Fibroblast of lung (primary cell): ENCODE measurements around the gene OR6K6. TPM values are rescaled to one million over a fixed set of nuclear protein-coding genes. Genes with fewer than 3 reads are reported as not detected.

Source experiments
- DNase-seq, 2 donors: peaks; one replicate each; pipeline versions ENCODE4 v3.0.0 to v3.0.0-alpha.2; 2010; ENCODE audit warnings: low read depth in 2 of 2
- H2AFZ ChIP-seq: 2 replicates; pipeline ENCODE4 v1.5.1; 2012; ENCODE audit warnings: low read length, control low read depth, inconsistent platforms
- H3K27ac ChIP-seq: 2 replicates; pipeline ENCODE4 v1.5.1; 2011; ENCODE audit warnings: low read length, control low read depth; ENCODE audit not compliant: insufficient read depth
- H3K27me3 ChIP-seq: 2 replicates; pipeline ENCODE4 v1.5.1; 2011; ENCODE audit warnings: mild to moderate bottlenecking, low read length; ENCODE audit not compliant: control insufficient read depth, insufficient read depth
- H3K36me3 ChIP-seq: 2 replicates; pipeline ENCODE4 v1.5.1; 2011; ENCODE audit warnings: low read length; ENCODE audit not compliant: control insufficient read depth, insufficient read depth
- H3K4me1 ChIP-seq: 2 replicates; pipeline ENCODE4 v1.5.1; 2011; ENCODE audit warnings: low read length; ENCODE audit not compliant: control insufficient read depth, insufficient read depth; ENCODE audit errors: extremely low read depth
- H3K4me2 ChIP-seq: 2 replicates; pipeline ENCODE4 v1.5.1; 2011; ENCODE audit warnings: low read length, control low read depth; ENCODE audit not compliant: insufficient read depth; ENCODE audit errors: extremely low read depth
- H3K4me3 ChIP-seq, 4 experiments: fragments of 200-600 bp in 1 of 4; sonication (generic) in 1 of 4; replicated peaks in 1 of 4; 2 replicates each; pipeline ENCODE4 v1.5.1; 2011 to 2016; ENCODE audit warnings: low read length in 4 of 4, low read depth in 3 of 4, mild to moderate bottlenecking in 3 of 4, control low read depth in 2 of 4, inconsistent platforms in 1 of 4, mixed read lengths in 1 of 4; ENCODE audit not compliant: insufficient read depth in 1 of 4; ENCODE audit errors: control extremely low read depth in 1 of 4
- H3K79me2 ChIP-seq: 2 replicates; pipeline ENCODE4 v1.5.1; 2012; ENCODE audit warnings: mild to moderate bottlenecking, low read length, inconsistent platforms; ENCODE audit not compliant: control insufficient read depth, insufficient read depth
- H3K9ac ChIP-seq: 2 replicates; pipeline ENCODE4 v1.5.1; 2011; ENCODE audit warnings: mild to moderate bottlenecking, low read length, control low read depth; ENCODE audit not compliant: insufficient read depth
- H3K9me3 ChIP-seq: 2 replicates; pipeline ENCODE4 v1.5.1; 2012; ENCODE audit warnings: low read depth, low read length; ENCODE audit not compliant: control insufficient read depth, insufficient read depth
- H4K20me1 ChIP-seq: 2 replicates; pipeline ENCODE4 v1.5.1; 2011; ENCODE audit warnings: low read length; ENCODE audit not compliant: control insufficient read depth, insufficient read depth; ENCODE audit errors: extremely low read depth
- EZH2 ChIP-seq: IDR thresholded peaks from 2 replicates; pipeline ENCODE4 v1.5.1; 2012; ENCODE audit warnings: low read length, control low read depth, mild to moderate bottlenecking; ENCODE audit errors: missing control alignments
- polyA plus RNA-seq, 2 donors: library from polyadenylated mRNA; depleted of rRNA in 1 of 2; stranded (reverse) in 1 of 2; unstranded in 1 of 2; fragments of >200 nt; gene quantifications; 2 replicates each; pipeline ENCODE4 v1.2.1, GENCODE V29; 2011 to 2012; ENCODE audit warnings: missing spikeins in 1 of 2
- total RNA-seq: library from RNA; depleted of rRNA; stranded (reverse); fragments of >200 nt; gene quantifications from 2 replicates; pipeline ENCODE4 v1.2.1, GENCODE V29; 2014
- TF ChIP-seq, protein P1 (sequence below), 2 donors: IDR thresholded peaks in 1 of 2; conservative IDR thresholded peaks in 1 of 2; 1 replicate in 1 of 2; 2 replicates in 1 of 2; pipeline ENCODE4 v1.5.1; 2011 to 2012; ENCODE audit warnings: low read length in 2 of 2, control low read depth in 1 of 2, inconsistent platforms in 1 of 2, low read depth in 1 of 2, mild to moderate bottlenecking in 1 of 2

Gene OR6K6
- total and polyA plus RNA-seq, 2 donors (not counting 1 experiment from before 2014, with no cell fraction given): not detected

DNA sequence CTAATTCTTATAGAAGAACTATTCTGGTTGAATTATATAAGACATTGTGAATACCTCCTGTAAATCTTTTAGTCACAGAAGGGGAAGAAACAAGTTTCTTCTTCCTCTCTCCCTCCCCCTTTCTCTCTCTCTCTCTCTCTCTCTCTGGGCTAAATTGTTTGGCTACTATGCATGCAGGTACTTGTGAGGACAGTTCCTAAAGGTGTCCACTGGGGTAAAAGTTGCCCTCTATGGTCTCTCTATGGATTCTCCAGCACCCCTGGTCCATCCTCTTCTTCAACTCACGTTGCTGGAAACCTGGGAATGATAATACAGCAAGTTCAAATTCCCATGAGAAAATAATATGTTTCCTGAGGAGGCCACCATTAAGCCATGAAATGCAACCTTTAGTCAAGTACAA is 39.8 kb upstream of the OR6K6 start:
- H3K4me1 ChIP-seq: no peaks in the 10 kb centered on the region

DNA sequence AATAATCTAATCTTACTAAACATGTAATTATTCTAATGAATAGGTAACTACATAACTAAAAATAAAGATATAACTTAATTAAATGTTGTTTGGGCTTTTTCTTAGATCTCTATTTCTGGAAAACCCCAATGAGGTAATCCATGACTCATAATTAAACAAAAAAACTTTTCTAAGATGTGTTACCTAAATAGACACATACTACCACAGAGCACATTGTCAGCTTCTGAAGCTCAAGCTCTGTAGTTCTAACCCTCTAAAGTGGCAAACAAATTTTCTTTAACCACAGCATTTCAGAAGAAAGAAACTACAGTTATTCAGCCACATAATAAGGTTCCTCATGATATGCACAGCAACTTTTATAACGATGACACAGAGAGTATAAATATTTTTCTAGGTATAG is 38.2 kb upstream of the OR6K6 start:
- no peak overlapping the region for H3K9ac ChIP-seq
- H4K20me1 ChIP-seq: no peaks in the 10 kb centered on the region
- H3K9me3 ChIP-seq: no peaks in the 10 kb centered on the region
- no peaks in the 10 kb centered on the region for H3K27me3 ChIP-seq
- H3K27ac ChIP-seq: no peak overlapping the region
- H3K4me2 ChIP-seq: no peak overlapping the region
- no peaks in the 10 kb centered on the region for H3K79me2 ChIP-seq
- H3K4me1 ChIP-seq: no peaks in the 10 kb centered on the region
- no peak overlapping the region for H3K4me3 ChIP-seq
- H2AFZ ChIP-seq: no peak overlapping the region
- no peaks in the 10 kb centered on the region for H3K36me3 ChIP-seq
- DNase-seq: no peak
- TF ChIP-seq, protein P1, sequence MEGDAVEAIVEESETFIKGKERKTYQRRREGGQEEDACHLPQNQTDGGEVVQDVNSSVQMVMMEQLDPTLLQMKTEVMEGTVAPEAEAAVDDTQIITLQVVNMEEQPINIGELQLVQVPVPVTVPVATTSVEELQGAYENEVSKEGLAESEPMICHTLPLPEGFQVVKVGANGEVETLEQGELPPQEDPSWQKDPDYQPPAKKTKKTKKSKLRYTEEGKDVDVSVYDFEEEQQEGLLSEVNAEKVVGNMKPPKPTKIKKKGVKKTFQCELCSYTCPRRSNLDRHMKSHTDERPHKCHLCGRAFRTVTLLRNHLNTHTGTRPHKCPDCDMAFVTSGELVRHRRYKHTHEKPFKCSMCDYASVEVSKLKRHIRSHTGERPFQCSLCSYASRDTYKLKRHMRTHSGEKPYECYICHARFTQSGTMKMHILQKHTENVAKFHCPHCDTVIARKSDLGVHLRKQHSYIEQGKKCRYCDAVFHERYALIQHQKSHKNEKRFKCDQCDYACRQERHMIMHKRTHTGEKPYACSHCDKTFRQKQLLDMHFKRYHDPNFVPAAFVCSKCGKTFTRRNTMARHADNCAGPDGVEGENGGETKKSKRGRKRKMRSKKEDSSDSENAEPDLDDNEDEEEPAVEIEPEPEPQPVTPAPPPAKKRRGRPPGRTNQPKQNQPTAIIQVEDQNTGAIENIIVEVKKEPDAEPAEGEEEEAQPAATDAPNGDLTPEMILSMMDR (conservative IDR thresholded peaks at IDR 0.05 in 1 of 2, IDR thresholded peaks at IDR 0.05 in 1 of 2; ENCODE audit: low read depth in 1 of 2, low read length in 2 of 2): no peak
- TF ChIP-seq EZH2: no peak

More for the DNA sequence above, 39.8 kb upstream of the OR6K6 start:
- no peaks in the 10 kb centered on the region for H3K9me3 ChIP-seq
- TF ChIP-seq, protein P1 (conservative IDR thresholded peaks at IDR 0.05 in 1 of 2, IDR thresholded peaks at IDR 0.05 in 1 of 2; ENCODE audit: low read depth in 1 of 2, low read length in 2 of 2): no peak
- H4K20me1 ChIP-seq: no peaks in the 10 kb centered on the region
- no peak overlapping the region for H3K4me3 ChIP-seq
- H3K27me3 ChIP-seq: no peaks in the 10 kb centered on the region
- no peak for DNase-seq
- no peak overlapping the region for H2AFZ ChIP-seq
- H3K27ac ChIP-seq: no peak overlapping the region
- no peak overlapping the region for H3K9ac ChIP-seq
- H3K4me2 ChIP-seq: no peak overlapping the region
- H3K36me3 ChIP-seq: no peaks in the 10 kb centered on the region
- H3K79me2 ChIP-seq: no peaks in the 10 kb centered on the region

DNA sequence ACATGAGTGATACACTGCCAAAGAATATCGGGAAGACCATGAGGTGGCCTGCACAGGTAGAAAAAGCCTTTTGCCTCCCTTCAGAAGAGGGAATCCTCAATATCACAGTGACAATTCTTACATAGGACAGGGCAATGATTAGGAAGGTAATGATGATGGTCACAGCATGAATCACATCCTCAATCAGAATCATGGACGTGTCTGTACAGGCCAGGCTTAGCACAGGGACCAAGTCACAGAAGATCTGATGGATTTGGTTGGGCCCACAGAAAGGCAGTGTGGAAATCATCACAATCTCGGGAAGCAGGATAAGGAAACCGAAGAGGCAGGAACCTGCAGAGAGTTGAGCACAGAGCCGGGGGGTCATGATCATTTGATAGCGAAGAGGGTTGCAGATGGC is 37.2 kb upstream of the OR6K6 start:
- Histone ChIP-seq H3K79me2 (no peaks in the 10 kb centered on the region), H3K27ac (no peak overlapping the region), H3K4me1 (no peaks in the 10 kb centered on the region)

More for the DNA sequence above, 37.2 kb upstream of the OR6K6 start:
- TF ChIP-seq EZH2: no peak
- TF ChIP-seq, protein P1 (conservative IDR thresholded peaks at IDR 0.05 in 1 of 2, IDR thresholded peaks at IDR 0.05 in 1 of 2; ENCODE audit: low read depth in 1 of 2, low read length in 2 of 2): no peak
- no peaks in the 10 kb centered on the region for H3K27me3 ChIP-seq
- H3K9me3 ChIP-seq: no peaks in the 10 kb centered on the region
- no peak overlapping the region for H3K9ac ChIP-seq
- H3K36me3 ChIP-seq: no peaks in the 10 kb centered on the region
- H3K4me2 ChIP-seq: no peak overlapping the region
- H2AFZ ChIP-seq: no peak overlapping the region
- no peaks in the 10 kb centered on the region for H4K20me1 ChIP-seq
- no peak overlapping the region for H3K4me3 ChIP-seq
- no peak for DNase-seq
